GM12872 (cell line): Measurements from ENCODE around the gene RARS1.

Source experiments
- CTCF ChIP-seq: IDR thresholded peaks from 3 replicates; pipeline ENCODE4 v1.5.1; 2011; ENCODE audit warnings: low read depth, mild to moderate bottlenecking, low read length, moderate library complexity; ENCODE audit not compliant: insufficient read depth

The RARS1 gene

GRCh38 chr5:168537176-168537575 lies 50.9 kb downstream of the RARS1 start:
- TF ChIP-seq CTCF = no peak

GRCh38 chr5:168549554-168549953 lies 63.3 kb downstream of the RARS1 start:
- TF ChIP-seq CTCF = no peak

GRCh38 chr5:168550656-168551055 lies 64.4 kb downstream of the RARS1 start:
- no peak for TF ChIP-seq CTCF

GRCh38 chr5:168552146-168552545 lies 65.9 kb downstream of the RARS1 start:
- no peak for TF ChIP-seq CTCF

- TF ChIP-seq CTCF = no peak
Measured at GRCh38 chr5:168553377-168554130, 67.3 kb downstream of the RARS1 start.

- TF ChIP-seq CTCF = no peak
Measured at GRCh38 chr5:168557389-168557788, 71.1 kb downstream of the RARS1 start.

GRCh38 chr5:168562279-168562678 lies 76.0 kb downstream of the RARS1 start:
- no peak for TF ChIP-seq CTCF

GRCh38 chr5:168563959-168564358 lies 77.7 kb downstream of the RARS1 start:
- TF ChIP-seq CTCF = no peak
